HL-60 (cell line): Measurements from ENCODE around the gene NPAS1.

ENCODE experiments used
- DNase-seq, 2 experiments: peaks; one replicate each; pipeline ENCODE4 v3.0.0-alpha.2; 2010 to 2020; ENCODE audit warnings: low read depth in 1 of 2, low spot score in 1 of 2
- H3K27ac ChIP-seq: fragments of 250-450 bp; sonication (Bioruptor Pico); replicated peaks from 2 replicates; pipeline ENCODE4 v1.5.1; 2020; ENCODE audit warnings: mild to moderate bottlenecking, moderate library complexity
- H3K27me3 ChIP-seq: fragments of 250-450 bp; sonication (Bioruptor Pico); 2 replicates; pipeline ENCODE4 v1.5.1; 2021; ENCODE audit warnings: mild to moderate bottlenecking, moderate library complexity; ENCODE audit not compliant: insufficient read depth, poor library complexity, severe bottlenecking
- H3K4me3 ChIP-seq: replicated peaks from 2 replicates; pipeline ENCODE4 v1.5.1; 2011; ENCODE audit warnings: mild to moderate bottlenecking, control low read depth, low read length; ENCODE audit not compliant: insufficient read depth
- GABPA ChIP-seq: IDR thresholded peaks from 2 replicates; pipeline ENCODE4 v1.6.1; 2012; ENCODE audit warnings: low read depth
- POLR2AphosphoS5 ChIP-seq: IDR thresholded peaks from 2 replicates; pipeline ENCODE4 v1.6.1; 2012; ENCODE audit warnings: low read depth
- SPI1 ChIP-seq: IDR thresholded peaks from 2 replicates; pipeline ENCODE4 v1.6.1; 2012; ENCODE audit warnings: low read depth, mild to moderate bottlenecking, borderline replicate concordance
- TF ChIP-seq, protein P1 (sequence below): IDR thresholded peaks from 2 replicates; pipeline ENCODE4 v1.6.1; 2012; ENCODE audit warnings: low read depth; ENCODE audit not compliant: insufficient replicate concordance
- TF ChIP-seq, protein P2 (sequence below): IDR thresholded peaks from one replicate; pipeline ENCODE4 v1.5.1; 2011; ENCODE audit warnings: low read length, control low read depth, inconsistent platforms; ENCODE audit not compliant: insufficient read depth

Gene NPAS1

GRCh38 chr19:46976845-46977320 is 42.8 kb upstream of the NPAS1 start:
- Histone ChIP-seq H3K27ac (no peak overlapping the region), H3K27me3 (no peaks in the 10 kb centered on the region), H3K4me3 (no peak overlapping the region)
- TF ChIP-seq SPI1: no peak
- TF ChIP-seq, protein P1, sequence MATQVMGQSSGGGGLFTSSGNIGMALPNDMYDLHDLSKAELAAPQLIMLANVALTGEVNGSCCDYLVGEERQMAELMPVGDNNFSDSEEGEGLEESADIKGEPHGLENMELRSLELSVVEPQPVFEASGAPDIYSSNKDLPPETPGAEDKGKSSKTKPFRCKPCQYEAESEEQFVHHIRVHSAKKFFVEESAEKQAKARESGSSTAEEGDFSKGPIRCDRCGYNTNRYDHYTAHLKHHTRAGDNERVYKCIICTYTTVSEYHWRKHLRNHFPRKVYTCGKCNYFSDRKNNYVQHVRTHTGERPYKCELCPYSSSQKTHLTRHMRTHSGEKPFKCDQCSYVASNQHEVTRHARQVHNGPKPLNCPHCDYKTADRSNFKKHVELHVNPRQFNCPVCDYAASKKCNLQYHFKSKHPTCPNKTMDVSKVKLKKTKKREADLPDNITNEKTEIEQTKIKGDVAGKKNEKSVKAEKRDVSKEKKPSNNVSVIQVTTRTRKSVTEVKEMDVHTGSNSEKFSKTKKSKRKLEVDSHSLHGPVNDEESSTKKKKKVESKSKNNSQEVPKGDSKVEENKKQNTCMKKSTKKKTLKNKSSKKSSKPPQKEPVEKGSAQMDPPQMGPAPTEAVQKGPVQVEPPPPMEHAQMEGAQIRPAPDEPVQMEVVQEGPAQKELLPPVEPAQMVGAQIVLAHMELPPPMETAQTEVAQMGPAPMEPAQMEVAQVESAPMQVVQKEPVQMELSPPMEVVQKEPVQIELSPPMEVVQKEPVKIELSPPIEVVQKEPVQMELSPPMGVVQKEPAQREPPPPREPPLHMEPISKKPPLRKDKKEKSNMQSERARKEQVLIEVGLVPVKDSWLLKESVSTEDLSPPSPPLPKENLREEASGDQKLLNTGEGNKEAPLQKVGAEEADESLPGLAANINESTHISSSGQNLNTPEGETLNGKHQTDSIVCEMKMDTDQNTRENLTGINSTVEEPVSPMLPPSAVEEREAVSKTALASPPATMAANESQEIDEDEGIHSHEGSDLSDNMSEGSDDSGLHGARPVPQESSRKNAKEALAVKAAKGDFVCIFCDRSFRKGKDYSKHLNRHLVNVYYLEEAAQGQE: no peak
- no peak for TF ChIP-seq GABPA
- TF ChIP-seq POLR2AphosphoS5: no peak
- TF ChIP-seq, protein P2, sequence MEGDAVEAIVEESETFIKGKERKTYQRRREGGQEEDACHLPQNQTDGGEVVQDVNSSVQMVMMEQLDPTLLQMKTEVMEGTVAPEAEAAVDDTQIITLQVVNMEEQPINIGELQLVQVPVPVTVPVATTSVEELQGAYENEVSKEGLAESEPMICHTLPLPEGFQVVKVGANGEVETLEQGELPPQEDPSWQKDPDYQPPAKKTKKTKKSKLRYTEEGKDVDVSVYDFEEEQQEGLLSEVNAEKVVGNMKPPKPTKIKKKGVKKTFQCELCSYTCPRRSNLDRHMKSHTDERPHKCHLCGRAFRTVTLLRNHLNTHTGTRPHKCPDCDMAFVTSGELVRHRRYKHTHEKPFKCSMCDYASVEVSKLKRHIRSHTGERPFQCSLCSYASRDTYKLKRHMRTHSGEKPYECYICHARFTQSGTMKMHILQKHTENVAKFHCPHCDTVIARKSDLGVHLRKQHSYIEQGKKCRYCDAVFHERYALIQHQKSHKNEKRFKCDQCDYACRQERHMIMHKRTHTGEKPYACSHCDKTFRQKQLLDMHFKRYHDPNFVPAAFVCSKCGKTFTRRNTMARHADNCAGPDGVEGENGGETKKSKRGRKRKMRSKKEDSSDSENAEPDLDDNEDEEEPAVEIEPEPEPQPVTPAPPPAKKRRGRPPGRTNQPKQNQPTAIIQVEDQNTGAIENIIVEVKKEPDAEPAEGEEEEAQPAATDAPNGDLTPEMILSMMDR: no peak
- peak in 1 of 2 experiments; percentile 12 for DNase-seq

DNA sequence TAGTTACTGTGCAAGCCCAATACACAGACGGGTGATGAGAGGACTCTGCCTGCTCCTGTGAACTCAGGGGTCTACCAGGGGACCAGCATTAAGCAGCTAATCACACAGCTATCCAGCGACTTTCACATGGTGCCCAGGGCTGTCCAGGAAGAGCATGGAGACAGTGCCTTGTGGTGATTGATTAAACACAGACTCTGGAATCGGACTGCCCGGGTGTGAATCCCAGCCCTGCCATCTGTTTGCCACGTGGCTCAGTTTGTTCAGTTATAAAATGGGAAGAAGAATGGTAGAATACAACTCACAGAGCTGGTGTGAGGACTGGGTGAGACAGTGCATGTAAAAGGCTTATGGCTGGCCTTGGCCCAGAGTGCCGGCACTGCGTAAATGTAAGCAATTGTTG is 42.1 kb upstream of the NPAS1 start:
- H3K4me3 ChIP-seq: no peak overlapping the region
- H3K27ac ChIP-seq: no peak overlapping the region
- no peak for TF ChIP-seq POLR2AphosphoS5
- no peak for TF ChIP-seq SPI1
- TF ChIP-seq, protein P2: no peak
- TF ChIP-seq, protein P1: no peak
- TF ChIP-seq GABPA: no peak
- DNase-seq: no peak
- no peaks in the 10 kb centered on the region for H3K27me3 ChIP-seq

DNA sequence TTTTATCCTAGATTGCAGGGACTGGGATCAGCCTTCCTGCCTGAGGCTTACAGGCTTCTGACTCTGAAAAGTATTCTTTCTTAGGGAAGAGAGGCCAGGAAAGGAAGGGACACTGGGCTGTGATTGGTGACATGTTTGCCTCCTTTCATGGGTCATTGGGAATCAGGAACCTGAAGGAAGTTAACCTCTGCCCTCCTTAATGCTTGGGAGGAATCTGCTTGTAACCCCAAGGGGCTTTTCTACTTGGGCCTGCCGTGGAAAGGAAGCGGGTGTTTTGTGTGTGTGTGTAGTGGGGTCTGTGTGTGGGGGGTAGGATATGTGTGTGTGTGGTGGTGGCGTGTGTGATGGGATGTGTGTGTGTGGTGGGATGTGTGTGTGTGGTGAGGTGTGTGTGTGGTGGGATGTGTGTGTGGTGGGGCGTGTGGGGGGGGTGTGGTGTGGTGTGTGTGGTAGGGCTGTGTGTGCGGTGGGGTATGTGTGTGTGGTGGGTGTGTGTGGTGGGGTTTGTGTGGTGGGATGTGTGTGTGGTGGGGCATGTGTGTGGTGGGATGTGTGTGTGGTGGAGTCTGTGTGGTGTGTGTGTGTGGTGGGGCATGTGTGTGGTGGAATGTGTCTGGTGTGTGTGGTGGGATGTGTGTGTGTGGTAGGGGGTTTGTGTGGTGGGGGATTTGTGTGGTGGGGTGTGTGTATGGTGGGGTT is 41.3 kb upstream of the NPAS1 start:
- Histone ChIP-seq H3K4me3 (no peak overlapping the region), H3K27ac (no peak overlapping the region), H3K27me3 (no peaks in the 10 kb centered on the region)
- no peak for TF ChIP-seq GABPA
- no peak for TF ChIP-seq POLR2AphosphoS5
- TF ChIP-seq, protein P2: no peak
- TF ChIP-seq SPI1: no peak
- TF ChIP-seq, protein P1: no peak
- DNase-seq: no peak
